ENCODE measurements around the gene PRR5L. TPM values are rescaled to one million over a fixed set of nuclear protein-coding genes. Genes with fewer than 3 reads are reported as not detected.
A peak's percentile ranks its signal among the peaks of the same experiment; 100 is the strongest.

Gene PRR5L
- total and polyA plus RNA-seq, 2 experiments from 2014 or later: 3.1 to 7.5 TPM

- no peaks in the 10 kb centered on the region for H4K20me1 ChIP-seq (ENCODE audit: insufficient read depth, poor library complexity, severe bottlenecking)
- no peak for TF ChIP-seq EZH2 (IDR thresholded peaks at IDR 0.05; ENCODE audit: borderline replicate concordance)
- no peak for TF ChIP-seq CTCF (IDR thresholded peaks at IDR 0.05; ENCODE audit: poor library complexity)
- TF ChIP-seq EZH2phosphoT487 (IDR thresholded peaks at IDR 0.05; ENCODE audit: low read depth, severe bottlenecking, unreplicated experiment): no peak
- no peaks in the 10 kb centered on the region for H3K9me2 ChIP-seq (replicated peaks; ENCODE audit: insufficient read depth)
- no peaks in the 10 kb centered on the region for H3K79me2 ChIP-seq
- no peak overlapping the region for H3K4me3 ChIP-seq
- H3K9me3 ChIP-seq (ENCODE audit: low read depth): no peaks in the 10 kb centered on the region
- H3K27ac ChIP-seq: peak overlapping the region; percentile 46
- no peak overlapping the region for H2AFZ ChIP-seq
- H3K36me3 ChIP-seq (replicated peaks; ENCODE audit: insufficient read depth, low read depth): no peaks in the 10 kb centered on the region
- H3K4me2 ChIP-seq: no peak overlapping the region
- H3K4me1 ChIP-seq (ENCODE audit: insufficient read depth): peaks cover 7% of the 10 kb centered on the region
- no peak for DNase-seq (ENCODE audit: low spot score)
- no peaks in the 10 kb centered on the region for H3K27me3 ChIP-seq
- 83% methylated on average over 2 of the region's 2 CpGs for WGBS (ENCODE audit: low lambda C conversion rate, missing lambda C conversion rate)
Measured at GRCh38 chr11:36328966-36329673, 33.0 kb downstream of the PRR5L start.

DNA sequence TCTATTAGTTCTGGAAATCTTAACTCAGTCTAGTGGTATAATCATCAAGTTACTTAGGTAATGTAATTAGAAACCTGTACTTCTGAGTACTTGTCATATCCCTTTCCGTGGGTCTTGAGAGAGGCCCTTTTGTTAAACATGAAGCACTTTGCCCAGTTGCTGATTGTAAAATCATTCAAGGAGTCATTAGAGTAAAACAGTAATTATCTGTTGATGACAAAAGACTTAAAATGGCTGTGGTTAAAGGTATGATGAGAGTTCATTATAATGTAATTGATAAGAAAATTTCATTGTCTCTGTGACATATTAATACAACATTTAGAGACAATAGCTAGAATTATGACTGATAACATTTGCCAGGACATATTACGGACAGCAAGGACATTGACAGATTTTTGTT is 34.3 kb downstream of the PRR5L start:
- peaks cover 7% of the 10 kb centered on the region for H3K4me1 ChIP-seq (ENCODE audit: insufficient read depth)
- no peaks in the 10 kb centered on the region for H3K9me3 ChIP-seq (ENCODE audit: low read depth)
- no peak overlapping the region for H3K4me3 ChIP-seq
- H3K27me3 ChIP-seq: no peaks in the 10 kb centered on the region
- TF ChIP-seq EZH2 (IDR thresholded peaks at IDR 0.05; ENCODE audit: borderline replicate concordance) (no peak), EZH2phosphoT487 (IDR thresholded peaks at IDR 0.05; ENCODE audit: low read depth, severe bottlenecking, unreplicated experiment) (no peak), CTCF (IDR thresholded peaks at IDR 0.05; ENCODE audit: poor library complexity) (no peak)
- H4K20me1 ChIP-seq (ENCODE audit: insufficient read depth, poor library complexity, severe bottlenecking): no peaks in the 10 kb centered on the region
- no peaks in the 10 kb centered on the region for H3K79me2 ChIP-seq
- H3K27ac ChIP-seq: peak overlapping the region; percentile 46
- 49% methylated on average over 2 of the region's 2 CpGs for WGBS (ENCODE audit: low lambda C conversion rate, missing lambda C conversion rate)
- H3K9me2 ChIP-seq (replicated peaks; ENCODE audit: insufficient read depth): no peaks in the 10 kb centered on the region
- no peak for DNase-seq (ENCODE audit: low spot score)
- H3K4me2 ChIP-seq: no peak overlapping the region
- H3K36me3 ChIP-seq (replicated peaks; ENCODE audit: insufficient read depth, low read depth): no peaks in the 10 kb centered on the region
- H2AFZ ChIP-seq: no peak overlapping the region

- no peaks in the 10 kb centered on the region for H3K27me3 ChIP-seq
- WGBS (ENCODE audit: low lambda C conversion rate, missing lambda C conversion rate): 92% methylated on average over 1 of the region's 1 CpG
- TF ChIP-seq CTCF (IDR thresholded peaks at IDR 0.05; ENCODE audit: poor library complexity) (no peak), EZH2 (IDR thresholded peaks at IDR 0.05; ENCODE audit: borderline replicate concordance) (no peak), EZH2phosphoT487 (IDR thresholded peaks at IDR 0.05; ENCODE audit: low read depth, severe bottlenecking, unreplicated experiment) (no peak)
- no peak overlapping the region for H2AFZ ChIP-seq
- H3K9me3 ChIP-seq (ENCODE audit: low read depth): no peaks in the 10 kb centered on the region
- H3K79me2 ChIP-seq: no peaks in the 10 kb centered on the region
- no peak overlapping the region for H3K27ac ChIP-seq
- no peaks in the 10 kb centered on the region for H3K9me2 ChIP-seq (replicated peaks; ENCODE audit: insufficient read depth)
- no peak overlapping the region for H3K4me3 ChIP-seq
- no peaks in the 10 kb centered on the region for H3K4me1 ChIP-seq (ENCODE audit: insufficient read depth)
- H3K36me3 ChIP-seq (replicated peaks; ENCODE audit: insufficient read depth, low read depth): no peaks in the 10 kb centered on the region
- no peaks in the 10 kb centered on the region for H4K20me1 ChIP-seq (ENCODE audit: insufficient read depth, poor library complexity, severe bottlenecking)
- no peak overlapping the region for H3K4me2 ChIP-seq
- DNase-seq (ENCODE audit: low spot score): no peak
Measured at GRCh38 chr11:36333468-36333867, 37.4 kb downstream of the PRR5L start.
